HCT116 (cell line): ENCODE results near the gene ZNF276. TPM values are rescaled to one million over a fixed set of nuclear protein-coding genes. Genes with fewer than 3 reads are reported as not detected.

Source experiments
- ATAC-seq: fragments of 200-7000 bp; cut with Tn5 transposase; 2 replicates; pipeline ENCODE4 v1.9.1; 2020; ENCODE audit warnings: mild to moderate bottlenecking, moderate library complexity
- BruUV-seq: library from RNA; stranded (reverse); fragments of 400-500 nt; replicated peaks from 2 replicates; lab custom pipeline; 2021; lab: Mats Ljungman, UMichigan
- CTCF ChIA-PET: fragments of 300-600 bp; sonication (Branson Sonifier 250); formaldehyde crosslinking; loops from one replicate; lab custom pipeline; 2021; ENCODE audit warnings: antibody characterized with exemption; lab: Charles Lee
- POLR2A ChIA-PET: fragments of 300-600, 350-600 bp; sonication (Branson Sonifier 250); formaldehyde crosslinking; loops from one replicate; lab custom pipeline; 2021; ENCODE audit warnings: antibody characterized with exemption; lab: Charles Lee
- RAD21 ChIA-PET, 2 experiments: fragments of 300-600 bp; sonication (Branson Sonifier 250); formaldehyde crosslinking; loops; one replicate each; lab custom pipeline; 2023; ENCODE audit warnings: low total read pairs in 2 of 2; ENCODE audit not compliant: uncharacterized antibody in 2 of 2, unreplicated experiment in 2 of 2, low non-redundant PET in 1 of 2; lab: Charles Lee
- DNase-seq: peaks from one replicate; pipeline ENCODE4 v3.0.0-alpha.2; 2010; ENCODE audit warnings: low read depth, low spot score
- H2AFZ ChIP-seq: fragments of 200-600 bp; shearing (Covaris generic), sonication (generic); 2 replicates; pipeline ENCODE4 v1.6.1; 2017; ENCODE audit warnings: low read depth, mixed run types, mixed read lengths, antibody characterized with exemption, low read length; ENCODE audit not compliant: poor library complexity, severe bottlenecking
- H3K27ac ChIP-seq: 2 replicates; pipeline ENCODE4 v1.5.1; 2012; ENCODE audit warnings: low read depth, low read length
- H3K27me3 ChIP-seq: fragments of 200-600 bp; sonication (generic); 2 replicates; pipeline ENCODE4 v1.6.1; 2016; ENCODE audit warnings: mixed run types, low read length, mixed read lengths; ENCODE audit not compliant: insufficient read depth
- H3K36me3 ChIP-seq, 2 experiments: fragments of 200-500 bp in 1 of 2; fragments of 200-600 bp in 1 of 2; sonication (Bioruptor generic) in 1 of 2; sonication (generic) in 1 of 2; 2 replicates each; pipeline versions ENCODE4 v1.5.1 to v1.6.1; 2014 to 2016; ENCODE audit warnings: low read length in 2 of 2, inconsistent platforms in 1 of 2, mixed read lengths in 1 of 2, mixed run types in 1 of 2; ENCODE audit not compliant: insufficient read depth in 2 of 2, control insufficient read depth in 1 of 2
- H3K4me1 ChIP-seq, 2 experiments: fragments of 200-600 bp in 1 of 2; sonication (generic) in 1 of 2; 2 replicates each; pipeline versions ENCODE4 v1.5.1 to v1.6.1; 2012 to 2017; ENCODE audit warnings: low read length in 2 of 2, inconsistent platforms in 1 of 2, mild to moderate bottlenecking in 1 of 2, mixed read lengths in 1 of 2, mixed run types in 1 of 2, moderate library complexity in 1 of 2; ENCODE audit not compliant: insufficient read depth in 2 of 2, control insufficient read depth in 1 of 2
- H3K4me2 ChIP-seq: fragments of 200-600 bp; sonication (generic); 2 replicates; pipeline ENCODE4 v1.6.1; 2017; ENCODE audit warnings: mixed run types, low read length, mixed read lengths
- H3K4me3 ChIP-seq, 2 experiments: fragments of 200-600 bp in 1 of 2; sonication (generic) in 1 of 2; replicated peaks in 1 of 2; 2 replicates each; pipeline ENCODE4 v1.5.1; 2011 to 2016; ENCODE audit warnings: low read length in 2 of 2, control low read depth in 1 of 2, low read depth in 1 of 2, mild to moderate bottlenecking in 1 of 2, mixed read lengths in 1 of 2, mixed run types in 1 of 2
- H3K79me2 ChIP-seq: fragments of 200-600 bp; sonication (generic); 2 replicates; pipeline ENCODE4 v1.6.1; 2017; ENCODE audit warnings: mild to moderate bottlenecking, mixed run types, low read length, moderate library complexity, mixed read lengths; ENCODE audit not compliant: insufficient read depth
- H3K9ac ChIP-seq: fragments of 200-600 bp; sonication (generic); 2 replicates; pipeline ENCODE4 v1.6.1; 2016; ENCODE audit warnings: low read length, mixed read lengths
- H3K9me2 ChIP-seq: fragments of 200-600 bp; sonication (generic), shearing (Covaris generic); 2 replicates; pipeline ENCODE4 v1.6.1; 2017; ENCODE audit warnings: mixed run types, mild to moderate bottlenecking, moderate library complexity; ENCODE audit not compliant: insufficient read depth
- H3K9me3 ChIP-seq, 2 experiments: fragments of 200-500 bp in 1 of 2; fragments of 200-600 bp in 1 of 2; sonication (Bioruptor generic) in 1 of 2; sonication (generic) in 1 of 2; 2 replicates each; pipeline ENCODE4 v1.6.1; 2014 to 2017; ENCODE audit warnings: low read length in 2 of 2, mixed read lengths in 2 of 2, inconsistent platforms in 1 of 2, low read depth in 1 of 2, mild to moderate bottlenecking in 1 of 2, mixed run types in 1 of 2, moderate library complexity in 1 of 2; ENCODE audit not compliant: control insufficient read depth in 1 of 2, insufficient read depth in 1 of 2
- H4K20me1 ChIP-seq: fragments of 200-600 bp; sonication (generic), shearing (Covaris generic); 2 replicates; pipeline ENCODE4 v1.6.1; 2017; ENCODE audit warnings: mixed run types, mild to moderate bottlenecking, moderate library complexity; ENCODE audit not compliant: insufficient read depth
- CEBPB ChIP-seq: IDR thresholded peaks from 2 replicates; pipeline ENCODE4 v1.6.1; 2012; ENCODE audit warnings: low read depth
- ELF1 ChIP-seq: IDR thresholded peaks from 2 replicates; pipeline ENCODE4 v1.6.1; 2012; ENCODE audit warnings: low read depth, borderline replicate concordance
- EZH2 ChIP-seq: fragments of 200-600 bp; sonication (generic); IDR thresholded peaks from 2 replicates; pipeline ENCODE4 v1.6.1; 2017; ENCODE audit warnings: antibody characterized with exemption, mixed run types
- EZH2phosphoT487 ChIP-seq: fragments of 200-600 bp; IDR thresholded peaks from 2 replicates; pipeline ENCODE4 v1.6.1; 2018; ENCODE audit warnings: antibody characterized with exemption, borderline replicate concordance
- JUND ChIP-seq: IDR thresholded peaks from 2 replicates; pipeline ENCODE4 v1.6.1; 2012
- MAX ChIP-seq: IDR thresholded peaks from 2 replicates; pipeline ENCODE4 v1.6.1; 2012
- POLR2A ChIP-seq: IDR thresholded peaks from 2 replicates; pipeline ENCODE4 v1.7.0; 2011; ENCODE audit warnings: borderline replicate concordance; ENCODE audit not compliant: insufficient read depth, insufficient read length; ENCODE audit errors: extremely low read depth
- REST ChIP-seq: IDR thresholded peaks from 2 replicates; pipeline ENCODE4 v1.6.1; 2012; ENCODE audit warnings: low read depth
- SIN3A ChIP-seq: IDR thresholded peaks from 2 replicates; pipeline ENCODE4 v1.6.1; 2012; ENCODE audit warnings: low read depth
- SRF ChIP-seq: IDR thresholded peaks from 2 replicates; pipeline ENCODE4 v1.6.1; 2012; ENCODE audit warnings: low read depth
- ZFX ChIP-seq: fragments of 450-650 bp; IDR thresholded peaks from 2 replicates; pipeline ENCODE4 v1.6.1; 2017
- ZNF274 ChIP-seq: fragments of 200-500 bp; sonication (Bioruptor generic); IDR thresholded peaks from 2 replicates; pipeline ENCODE4 v1.6.1; 2014; ENCODE audit warnings: mild to moderate bottlenecking, low read depth, low read length, inconsistent platforms
- intact Hi-C: fragments of 100-400 bp; cut with micrococcal nuclease; formaldehyde crosslinking; loops from 2 replicates; pipeline ENCODE4 v1.10.0; 2022
- total RNA-seq: library from RNA; stranded (reverse); gene quantifications from one replicate; pipeline ENCODE4 v1.2.1, GENCODE V29; 2021; ENCODE audit not compliant: unreplicated experiment

The ZNF276 gene
- total RNA-seq, 1 experiment from 2014 or later = 49.9 TPM

- ChIA-PET CTCF (no interaction called here), RAD21 (no interaction called here)
- Histone ChIP-seq H4K20me1 (no peaks in the 10 kb centered on the region; the same call in 1 of the 2 replicates), H3K27ac (0 out of 2 replicates have a peak overlapping the region, but pooled peaks have one; percentile 31), H3K9me3 (no peaks in the 10 kb centered on the region)
- BruUV-seq = no TSS peak
- no peak for TF ChIP-seq SRF
- TF ChIP-seq EZH2phosphoT487 = no peak
- no peak for TF ChIP-seq ZFX
- TF ChIP-seq REST = no peak
- TF ChIP-seq MAX = no peak
- no peak for TF ChIP-seq ELF1
- TF ChIP-seq POLR2A = no peak
- no peak for TF ChIP-seq JUND
- no peak for TF ChIP-seq SIN3A
- no peak for TF ChIP-seq ZNF274
- TF ChIP-seq EZH2 = no peak
- no peak for TF ChIP-seq CEBPB
- TF ChIP-seq, all 23 proteins: peak for 0
- DNase-seq = no peak
- POLR2A ChIA-PET = no interaction called here
- Histone ChIP-seq H3K4me1 (no peaks in the 10 kb centered on the region), H3K9ac (no peak overlapping the region), H3K9me2 (no peaks in the 10 kb centered on the region), H3K4me3 (no peak overlapping the region), H3K36me3 (peaks cover 43 to 66% of the 10 kb centered on the region in 2 experiments), H3K27me3 (no peaks in the 10 kb centered on the region), H3K79me2 (peaks cover 10% of the 10 kb centered on the region; the same call in 1 of the 2 replicates), H3K4me2 (no peak overlapping the region), H2AFZ (no peak overlapping the region)
- peak; percentile 17 for ATAC-seq
- intact Hi-C loops = no loop called here
Observed at GRCh38 chr16:89732142-89732917, 11.0 kb downstream of the ZNF276 start.
